ENCODE results near the gene RAX.
A peak's percentile ranks its signal among the peaks of the same experiment; 100 is the strongest.

Gene RAX

GRCh38 chr18:59303006-59303405 is 29.8 kb upstream of the RAX start:
- Histone ChIP-seq H2BK5ac (ENCODE audit: low read length) (no peak overlapping the region), H3K27me3 (ENCODE audit: control insufficient read depth in 3 of 3, insufficient read depth in 3 of 3, low read depth in 1 of 3, low read length in 3 of 3) (peaks cover 0 to 69% (median 0%) of the 10 kb centered on the region in 3 experiments), H3K4me3 (ENCODE audit: low read length in 2 of 2) (no peak overlapping the region), H2AFZ (ENCODE audit: low read length) (no peak overlapping the region), H3K4me2 (ENCODE audit: insufficient read depth, low read length, poor library complexity, severe bottlenecking) (no peak overlapping the region), H3K9ac (ENCODE audit: low read depth, low read length, poor library complexity) (no peak overlapping the region), H3K4ac (ENCODE audit: low read length) (no peak overlapping the region), H3K14ac (ENCODE audit: low read length) (no peak overlapping the region), H3K4me1 (ENCODE audit: control insufficient read depth in 2 of 2, insufficient read depth in 1 of 2, low read depth in 1 of 2, low read length in 2 of 2) (peaks cover 0 to 12% of the 10 kb centered on the region in 2 donors), H2BK120ac (ENCODE audit: low read depth, low read length) (no peak overlapping the region), H2BK15ac (ENCODE audit: low read length) (no peak overlapping the region), H3K18ac (ENCODE audit: low read length) (no peak overlapping the region), H4K8ac (ENCODE audit: low read depth, low read length) (no peak overlapping the region), H4K91ac (ENCODE audit: low read depth, low read length, poor library complexity) (no peak overlapping the region), H2BK12ac (ENCODE audit: low read length) (no peak overlapping the region), H3K9me3 (replicated peaks in 1 of 2; ENCODE audit: control insufficient read depth in 2 of 2, insufficient read depth in 1 of 2, low read depth in 1 of 2, low read length in 2 of 2) (no peaks in the 10 kb centered on the region), H3K36me3 (replicated peaks in 1 of 2; ENCODE audit: control insufficient read depth in 2 of 2, insufficient read depth in 2 of 2, low read length in 2 of 2) (no peaks in the 10 kb centered on the region), H2AK5ac (ENCODE audit: low read depth, low read length) (no peak overlapping the region), H3K23ac (ENCODE audit: low read depth, low read length, poor library complexity) (no peak overlapping the region), H3K79me1 (ENCODE audit: low read depth, low read length) (no peaks in the 10 kb centered on the region), H3K27ac (replicated peaks; ENCODE audit: low read length) (no peak overlapping the region)
- WGBS, 2 donors (ENCODE audit: extremely low coverage in 2 of 2, insufficient read length in 2 of 2, insufficient replicate concordance in 1 of 2): no CpG with 5 or more reads among the region's 2 CpGs
- DNase-seq (ENCODE audit: low spot score): no peak

- no peak overlapping the region for H3K14ac ChIP-seq (ENCODE audit: low read length)
- H3K4me2 ChIP-seq (ENCODE audit: insufficient read depth, low read length, poor library complexity, severe bottlenecking): no peak overlapping the region
- no peaks in the 10 kb centered on the region for H3K9me3 ChIP-seq (replicated peaks in 1 of 2; ENCODE audit: control insufficient read depth in 2 of 2, insufficient read depth in 1 of 2, low read depth in 1 of 2, low read length in 2 of 2)
- H2BK5ac ChIP-seq (ENCODE audit: low read length): no peak overlapping the region
- H2AK5ac ChIP-seq (ENCODE audit: low read depth, low read length): no peak overlapping the region
- no CpG with 5 or more reads among the region's 4 CpGs for WGBS, 2 donors (ENCODE audit: extremely low coverage in 2 of 2, insufficient read length in 2 of 2, insufficient replicate concordance in 1 of 2)
- no peaks in the 10 kb centered on the region for H3K79me1 ChIP-seq (ENCODE audit: low read depth, low read length)
- H3K9ac ChIP-seq (ENCODE audit: low read depth, low read length, poor library complexity): no peak overlapping the region
- H3K23ac ChIP-seq (ENCODE audit: low read depth, low read length, poor library complexity): no peak overlapping the region
- no peak for DNase-seq (ENCODE audit: low spot score)
- no peaks in the 10 kb centered on the region for H3K36me3 ChIP-seq (replicated peaks in 1 of 2; ENCODE audit: control insufficient read depth in 2 of 2, insufficient read depth in 2 of 2, low read length in 2 of 2)
- no peak overlapping the region for H3K4me3 ChIP-seq (ENCODE audit: low read length in 2 of 2)
- H4K91ac ChIP-seq (ENCODE audit: low read depth, low read length, poor library complexity): no peak overlapping the region
- H2BK15ac ChIP-seq (ENCODE audit: low read length): no peak overlapping the region
- no peak overlapping the region for H3K4ac ChIP-seq (ENCODE audit: low read length)
- H4K8ac ChIP-seq (ENCODE audit: low read depth, low read length): no peak overlapping the region
- H2BK120ac ChIP-seq (ENCODE audit: low read depth, low read length): no peak overlapping the region
- no peak overlapping the region for H3K27ac ChIP-seq (replicated peaks; ENCODE audit: low read length)
- H3K27me3 ChIP-seq (ENCODE audit: control insufficient read depth in 3 of 3, insufficient read depth in 3 of 3, low read depth in 1 of 3, low read length in 3 of 3): peaks cover 0 to 66% (median 0%) of the 10 kb centered on the region in 3 experiments
- H2BK12ac ChIP-seq (ENCODE audit: low read length): no peak overlapping the region
- no peak overlapping the region for H2AFZ ChIP-seq (ENCODE audit: low read length)
- H3K4me1 ChIP-seq (ENCODE audit: control insufficient read depth in 2 of 2, insufficient read depth in 1 of 2, low read depth in 1 of 2, low read length in 2 of 2): peaks cover 0 to 12% of the 10 kb centered on the region in 2 donors
- no peak overlapping the region for H3K18ac ChIP-seq (ENCODE audit: low read length)
Observed at GRCh38 chr18:59301929-59302328, 28.7 kb upstream of the RAX start.

- Histone ChIP-seq H2AFZ (ENCODE audit: low read length) (no peak overlapping the region), H3K9ac (ENCODE audit: low read depth, low read length, poor library complexity) (no peak overlapping the region), H2AK5ac (ENCODE audit: low read depth, low read length) (no peak overlapping the region), H3K4me3 (ENCODE audit: low read length in 2 of 2) (no peak overlapping the region), H4K8ac (ENCODE audit: low read depth, low read length) (no peak overlapping the region), H2BK5ac (ENCODE audit: low read length) (no peak overlapping the region), H4K91ac (ENCODE audit: low read depth, low read length, poor library complexity) (no peak overlapping the region), H3K18ac (ENCODE audit: low read length) (no peak overlapping the region), H3K14ac (ENCODE audit: low read length) (no peak overlapping the region), H3K4ac (ENCODE audit: low read length) (no peak overlapping the region), H2BK12ac (ENCODE audit: low read length) (no peak overlapping the region), H3K4me1 (ENCODE audit: control insufficient read depth in 2 of 2, insufficient read depth in 1 of 2, low read depth in 1 of 2, low read length in 2 of 2) (peaks cover 0 to 12% of the 10 kb centered on the region in 2 donors), H2BK15ac (ENCODE audit: low read length) (no peak overlapping the region), H3K36me3 (replicated peaks in 1 of 2; ENCODE audit: control insufficient read depth in 2 of 2, insufficient read depth in 2 of 2, low read length in 2 of 2) (no peaks in the 10 kb centered on the region), H3K23ac (ENCODE audit: low read depth, low read length, poor library complexity) (no peak overlapping the region), H2BK120ac (ENCODE audit: low read depth, low read length) (no peak overlapping the region), H3K9me3 (replicated peaks in 1 of 2; ENCODE audit: control insufficient read depth in 2 of 2, insufficient read depth in 1 of 2, low read depth in 1 of 2, low read length in 2 of 2) (no peaks in the 10 kb centered on the region), H3K79me1 (ENCODE audit: low read depth, low read length) (no peaks in the 10 kb centered on the region), H3K27me3 (ENCODE audit: control insufficient read depth in 3 of 3, insufficient read depth in 3 of 3, low read depth in 1 of 3, low read length in 3 of 3) (peaks cover 0 to 55% (median 0%) of the 10 kb centered on the region in 3 experiments), H3K4me2 (ENCODE audit: insufficient read depth, low read length, poor library complexity, severe bottlenecking) (no peak overlapping the region), H3K27ac (replicated peaks; ENCODE audit: low read length) (no peak overlapping the region)
- WGBS, 2 donors (ENCODE audit: extremely low coverage in 2 of 2, insufficient read length in 2 of 2, insufficient replicate concordance in 1 of 2): no CpG with 5 or more reads among the region's 3 CpGs
- DNase-seq (ENCODE audit: low spot score): no peak
Observed at GRCh38 chr18:59300676-59301285, 27.5 kb upstream of the RAX start.

- H2AFZ ChIP-seq (ENCODE audit: low read length): no peak overlapping the region
- H2BK15ac ChIP-seq (ENCODE audit: low read length): no peak overlapping the region
- no peak overlapping the region for H3K4ac ChIP-seq (ENCODE audit: low read length)
- H3K4me3 ChIP-seq (ENCODE audit: low read length in 2 of 2): no peak overlapping the region
- no peak overlapping the region for H4K91ac ChIP-seq (ENCODE audit: low read depth, low read length, poor library complexity)
- H3K9ac ChIP-seq (ENCODE audit: low read depth, low read length, poor library complexity): no peak overlapping the region
- H3K18ac ChIP-seq (ENCODE audit: low read length): peak overlapping the region; percentile 29
- H3K4me1 ChIP-seq (ENCODE audit: control insufficient read depth in 2 of 2, insufficient read depth in 1 of 2, low read depth in 1 of 2, low read length in 2 of 2): peaks cover 0 to 12% of the 10 kb centered on the region in 2 donors
- peaks cover 0 to 1% of the 10 kb centered on the region in 2 donors for H3K36me3 ChIP-seq (replicated peaks in 1 of 2; ENCODE audit: control insufficient read depth in 2 of 2, insufficient read depth in 2 of 2, low read length in 2 of 2)
- H2AK5ac ChIP-seq (ENCODE audit: low read depth, low read length): no peak overlapping the region
- no peak overlapping the region for H3K14ac ChIP-seq (ENCODE audit: low read length)
- no peak overlapping the region for H2BK12ac ChIP-seq (ENCODE audit: low read length)
- DNase-seq (ENCODE audit: low spot score): no peak
- H3K27me3 ChIP-seq (ENCODE audit: control insufficient read depth in 3 of 3, insufficient read depth in 3 of 3, low read depth in 1 of 3, low read length in 3 of 3): peaks cover 0 to 59% (median 0%) of the 10 kb centered on the region in 3 experiments
- H3K27ac ChIP-seq (replicated peaks; ENCODE audit: low read length): no peak overlapping the region
- H3K9me3 ChIP-seq (replicated peaks in 1 of 2; ENCODE audit: control insufficient read depth in 2 of 2, insufficient read depth in 1 of 2, low read depth in 1 of 2, low read length in 2 of 2): no peaks in the 10 kb centered on the region
- no peak overlapping the region for H3K23ac ChIP-seq (ENCODE audit: low read depth, low read length, poor library complexity)
- H2BK120ac ChIP-seq (ENCODE audit: low read depth, low read length): no peak overlapping the region
- H3K4me2 ChIP-seq (ENCODE audit: insufficient read depth, low read length, poor library complexity, severe bottlenecking): no peak overlapping the region
- H3K79me1 ChIP-seq (ENCODE audit: low read depth, low read length): no peaks in the 10 kb centered on the region
- no peak overlapping the region for H2BK5ac ChIP-seq (ENCODE audit: low read length)
- no peak overlapping the region for H4K8ac ChIP-seq (ENCODE audit: low read depth, low read length)
- no CpG with 5 or more reads among the region's 8 CpGs for WGBS, 2 donors (ENCODE audit: extremely low coverage in 2 of 2, insufficient read length in 2 of 2, insufficient replicate concordance in 1 of 2)
Observed at GRCh38 chr18:59298871-59299270, 25.6 kb upstream of the RAX start.
